Hepatocyte (in vitro differentiated cells): Measurements from ENCODE around the gene MGMT. TPM values are rescaled to one million over a fixed set of nuclear protein-coding genes. Genes with fewer than 3 reads are reported as not detected.

Experiments used
- DNase-seq: peaks from one replicate; pipeline ENCODE4 v3.0.0-alpha.2; 2016; ENCODE audit warnings: low spot score
- H2AFZ ChIP-seq: fragments of 200-600 bp; sonication (generic); 2 replicates; pipeline ENCODE4 v1.6.0; 2016; ENCODE audit warnings: antibody characterized with exemption, mild to moderate bottlenecking
- H3K27ac ChIP-seq: fragments of 200-600 bp; sonication (generic); 2 replicates; pipeline ENCODE4 v1.5.1; 2016; ENCODE audit warnings: mild to moderate bottlenecking
- H3K27me3 ChIP-seq: fragments of 200-600 bp; sonication (generic); 2 replicates; pipeline ENCODE4 v1.6.1; 2016
- H3K36me3 ChIP-seq: fragments of 200-600 bp; sonication (generic); replicated peaks from 2 replicates; pipeline ENCODE4 v1.5.1; 2016; ENCODE audit warnings: low read depth; ENCODE audit not compliant: insufficient read depth
- H3K4me1 ChIP-seq: fragments of 200-600 bp; sonication (generic); 2 replicates; pipeline ENCODE4 v1.5.1; 2016; ENCODE audit warnings: mild to moderate bottlenecking, moderate library complexity; ENCODE audit not compliant: insufficient read depth
- H3K4me2 ChIP-seq: fragments of 200-600 bp; sonication (generic); 2 replicates; pipeline ENCODE4 v1.6.0; 2016
- H3K4me3 ChIP-seq: fragments of 200-600 bp; sonication (generic); 2 replicates; pipeline ENCODE4 v1.5.1; 2016; ENCODE audit warnings: mild to moderate bottlenecking
- H3K79me2 ChIP-seq: fragments of 200-600 bp; sonication (generic); 2 replicates; pipeline ENCODE4 v1.6.0; 2017; ENCODE audit warnings: mild to moderate bottlenecking
- H3K9me2 ChIP-seq: fragments of 200-600 bp; sonication (generic); replicated peaks from 2 replicates; pipeline ENCODE4 v1.6.0; 2017; ENCODE audit warnings: mild to moderate bottlenecking; ENCODE audit not compliant: insufficient read depth
- H3K9me3 ChIP-seq: fragments of 200-600 bp; sonication (generic); 2 replicates; pipeline ENCODE4 v1.5.1; 2016; ENCODE audit warnings: low read depth, mild to moderate bottlenecking
- H4K20me1 ChIP-seq: fragments of 200-600 bp; sonication (generic); 2 replicates; pipeline ENCODE4 v1.6.0; 2016; ENCODE audit warnings: mild to moderate bottlenecking; ENCODE audit not compliant: insufficient read depth, poor library complexity, severe bottlenecking
- EZH2 ChIP-seq: fragments of 200-600 bp; sonication (generic); IDR thresholded peaks from 2 replicates; pipeline ENCODE4 v1.6.1; 2016; ENCODE audit warnings: antibody characterized with exemption, mild to moderate bottlenecking, borderline replicate concordance
- EZH2phosphoT487 ChIP-seq: fragments of 200-600 bp; sonication (generic); IDR thresholded peaks from one replicate; pipeline ENCODE4 v1.6.1; 2018; ENCODE audit warnings: antibody characterized with exemption, mild to moderate bottlenecking, low read depth, moderate library complexity; ENCODE audit not compliant: unreplicated experiment, severe bottlenecking
- WGBS: methylation state at CpG from one replicate; pipeline ENCODE4 v1.1.6; 2016; ENCODE audit warnings: low lambda C conversion rate; ENCODE audit errors: missing lambda C conversion rate; 5-methylcytosine and 5-hydroxymethylcytosine counted together
- polyA plus RNA-seq: library from polyadenylated mRNA; unstranded; fragments of >200 nt; fragmentation: Nextera tagmentation; extraction: Ambion mirVana; gene quantifications from 2 replicates; pipeline ENCODE4 v1.2.1, GENCODE V29; 2016
- total RNA-seq: library from RNA; depleted of rRNA; stranded (reverse); fragments of >200 nt; gene quantifications from 2 replicates; pipeline ENCODE4 v1.2.3, GENCODE V29; 2014
- TF ChIP-seq, protein P1 (sequence below): fragments of 200-600 bp; sonication (generic); IDR thresholded peaks from 2 replicates; pipeline ENCODE4 v1.5.1; 2016; ENCODE audit warnings: antibody characterized with exemption, mild to moderate bottlenecking; ENCODE audit not compliant: poor library complexity

The MGMT gene
- total and polyA plus RNA-seq, 2 experiments from 2014 or later: 41.5 to 41.9 TPM

DNA sequence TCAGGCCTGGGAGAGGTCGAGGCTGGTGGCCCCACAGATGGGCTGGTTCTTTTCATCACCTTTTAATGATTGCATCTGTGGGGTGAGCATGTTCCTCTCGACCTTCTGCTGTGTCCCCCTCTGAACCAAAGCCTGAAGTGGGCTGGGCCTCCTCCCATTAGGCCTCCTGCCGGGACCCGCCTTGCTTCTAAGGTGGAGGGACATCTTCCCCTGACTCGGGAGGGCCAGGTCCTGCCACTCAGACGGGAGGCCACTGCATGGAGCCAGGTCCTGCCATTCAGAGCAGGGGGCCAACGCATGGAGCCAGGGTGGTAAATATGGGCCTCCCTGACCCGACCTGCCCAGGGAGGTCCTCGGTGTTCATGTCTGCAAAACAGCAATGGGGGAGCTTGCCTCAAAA, 308.6 kb downstream of the MGMT start:
- no peaks in the 10 kb centered on the region for H3K79me2 ChIP-seq
- H3K27me3 ChIP-seq: no peaks in the 10 kb centered on the region
- H3K4me1 ChIP-seq: no peaks in the 10 kb centered on the region
- H4K20me1 ChIP-seq: no peaks in the 10 kb centered on the region
- TF ChIP-seq EZH2 (no peak), EZH2phosphoT487 (no peak)
- TF ChIP-seq, protein P1, sequence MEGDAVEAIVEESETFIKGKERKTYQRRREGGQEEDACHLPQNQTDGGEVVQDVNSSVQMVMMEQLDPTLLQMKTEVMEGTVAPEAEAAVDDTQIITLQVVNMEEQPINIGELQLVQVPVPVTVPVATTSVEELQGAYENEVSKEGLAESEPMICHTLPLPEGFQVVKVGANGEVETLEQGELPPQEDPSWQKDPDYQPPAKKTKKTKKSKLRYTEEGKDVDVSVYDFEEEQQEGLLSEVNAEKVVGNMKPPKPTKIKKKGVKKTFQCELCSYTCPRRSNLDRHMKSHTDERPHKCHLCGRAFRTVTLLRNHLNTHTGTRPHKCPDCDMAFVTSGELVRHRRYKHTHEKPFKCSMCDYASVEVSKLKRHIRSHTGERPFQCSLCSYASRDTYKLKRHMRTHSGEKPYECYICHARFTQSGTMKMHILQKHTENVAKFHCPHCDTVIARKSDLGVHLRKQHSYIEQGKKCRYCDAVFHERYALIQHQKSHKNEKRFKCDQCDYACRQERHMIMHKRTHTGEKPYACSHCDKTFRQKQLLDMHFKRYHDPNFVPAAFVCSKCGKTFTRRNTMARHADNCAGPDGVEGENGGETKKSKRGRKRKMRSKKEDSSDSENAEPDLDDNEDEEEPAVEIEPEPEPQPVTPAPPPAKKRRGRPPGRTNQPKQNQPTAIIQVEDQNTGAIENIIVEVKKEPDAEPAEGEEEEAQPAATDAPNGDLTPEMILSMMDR: no peak
- WGBS: 86% methylated on average over 9 of the region's 9 CpGs
- no peaks in the 10 kb centered on the region for H3K9me3 ChIP-seq
- H3K36me3 ChIP-seq: no peaks in the 10 kb centered on the region
- H3K4me3 ChIP-seq: no peak overlapping the region
- DNase-seq: no peak
- H3K27ac ChIP-seq: no peak overlapping the region
- no peak overlapping the region for H2AFZ ChIP-seq
- H3K9me2 ChIP-seq: no peaks in the 10 kb centered on the region
- H3K4me2 ChIP-seq: no peak overlapping the region

DNA sequence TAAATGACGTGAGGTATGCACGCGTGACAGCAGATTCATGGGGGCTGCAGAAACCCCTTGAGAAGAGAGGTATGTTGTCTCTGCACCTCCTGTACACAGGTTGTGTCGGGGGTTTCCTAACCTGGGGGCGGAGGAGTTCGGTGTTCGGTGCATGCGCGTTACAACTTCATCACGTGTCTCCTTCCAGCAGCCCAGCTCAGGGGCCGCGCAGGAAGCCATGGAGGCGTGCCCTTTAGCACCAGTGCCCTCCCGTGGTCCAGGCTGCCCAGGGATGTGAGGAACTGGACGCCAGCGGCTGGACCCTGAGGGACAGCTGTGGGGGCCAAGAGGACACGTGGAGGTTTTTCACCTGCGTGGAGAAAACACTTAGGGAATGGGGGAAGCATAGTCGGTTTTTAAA, 310.6 kb downstream of the MGMT start:
- H3K4me1 ChIP-seq: no peaks in the 10 kb centered on the region
- no peaks in the 10 kb centered on the region for H4K20me1 ChIP-seq
- no peaks in the 10 kb centered on the region for H3K9me2 ChIP-seq
- H3K79me2 ChIP-seq: no peaks in the 10 kb centered on the region
- no peaks in the 10 kb centered on the region for H3K27me3 ChIP-seq
- H3K27ac ChIP-seq: no peak overlapping the region
- no peak for TF ChIP-seq EZH2
- no peak for TF ChIP-seq EZH2phosphoT487
- TF ChIP-seq, protein P1: no peak
- DNase-seq: no peak
- H3K9me3 ChIP-seq: no peaks in the 10 kb centered on the region
- no peak overlapping the region for H3K4me3 ChIP-seq
- 92% methylated on average over 18 of the region's 19 CpGs for WGBS
- H3K36me3 ChIP-seq: no peaks in the 10 kb centered on the region
- H3K4me2 ChIP-seq: no peak overlapping the region
- H2AFZ ChIP-seq: no peak overlapping the region

DNA sequence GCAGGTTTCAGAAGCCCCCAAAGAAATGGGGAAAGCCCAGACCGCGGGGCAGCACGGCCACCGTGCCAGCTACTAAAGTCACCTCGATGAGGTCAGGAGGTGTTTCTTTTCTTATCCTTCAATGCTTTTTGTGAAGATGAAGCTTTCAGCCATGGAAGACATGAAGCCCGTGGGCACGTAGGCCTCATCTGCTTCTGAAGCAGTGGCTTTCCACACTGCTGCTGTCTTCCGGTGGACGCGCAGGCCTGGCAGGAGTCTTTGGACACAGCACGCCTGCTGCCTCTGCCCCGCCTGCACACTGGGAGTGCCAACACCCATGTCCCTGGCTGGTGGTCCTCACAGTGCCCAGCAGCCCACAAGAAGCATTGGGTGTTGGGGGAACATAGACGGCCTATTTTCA, 311.5 kb downstream of the MGMT start:
- H3K9me2 ChIP-seq: no peaks in the 10 kb centered on the region
- TF ChIP-seq EZH2 (no peak), EZH2phosphoT487 (no peak)
- TF ChIP-seq, protein P1: no peak
- 97% methylated on average over 13 of the region's 13 CpGs for WGBS

More for the DNA sequence above, 311.5 kb downstream of the MGMT start:
- no peaks in the 10 kb centered on the region for H3K4me1 ChIP-seq
- no peaks in the 10 kb centered on the region for H4K20me1 ChIP-seq
- H3K27ac ChIP-seq: no peak overlapping the region
- no peaks in the 10 kb centered on the region for H3K79me2 ChIP-seq
- H3K4me2 ChIP-seq: no peak overlapping the region
- no peaks in the 10 kb centered on the region for H3K36me3 ChIP-seq
- no peaks in the 10 kb centered on the region for H3K27me3 ChIP-seq
- no peak for DNase-seq
- no peaks in the 10 kb centered on the region for H3K9me3 ChIP-seq
- H3K4me3 ChIP-seq: no peak overlapping the region
- no peak overlapping the region for H2AFZ ChIP-seq
